ENCODE data around the gene FAM149A. TPM values are rescaled to one million over a fixed set of nuclear protein-coding genes. Genes with fewer than 3 reads are reported as not detected.
A peak's percentile ranks its signal among the peaks of the same experiment; 100 is the strongest.

The FAM149A gene
- total and polyA plus RNA-seq, 10 of the 15 experiments (the other 5 are each of a cell fraction or from before 2014, with no cell fraction given) = 0.38 to 1.9 (median 0.99) TPM

GRCh38 chr4:186191200-186192065, 86.9 kb downstream of the FAM149A start, which contains the start of gene CYP4V2 (continued):
- 0 out of 2 replicates have a peak, but pooled peaks have one; percentile 34 for TF ChIP-seq TCF3 (IDR thresholded peaks at IDR 0.05; ENCODE audit: borderline replicate concordance, insufficient read depth, low read depth, low read length)
- peak; percentile 76; the same call in 1 of the 2 replicates for TF ChIP-seq TAF1 (IDR thresholded peaks at IDR 0.05; ENCODE audit: borderline replicate concordance, low read depth, low read length)
- no peak for TF ChIP-seq E2F8 (IDR thresholded peaks at IDR 0.05; ENCODE audit: low read depth, partially characterized antibody)
- TF ChIP-seq TBL1XR1 (IDR thresholded peaks at IDR 0.05; ENCODE audit: low read depth, low read length) = 0 out of 2 replicates have a peak, but pooled peaks have one; percentile 31
- TF ChIP-seq NRF1 (conservative IDR thresholded peaks at IDR 0.05; ENCODE audit: low read depth, low read length) = 0 out of 2 replicates have a peak, but pooled peaks have one; percentile 0
- 0 out of 2 replicates have a peak, but pooled peaks have one; percentile 19 for TF ChIP-seq TCF12 (IDR thresholded peaks at IDR 0.05; ENCODE audit: low read depth, low read length)
- TF ChIP-seq, protein P1, sequence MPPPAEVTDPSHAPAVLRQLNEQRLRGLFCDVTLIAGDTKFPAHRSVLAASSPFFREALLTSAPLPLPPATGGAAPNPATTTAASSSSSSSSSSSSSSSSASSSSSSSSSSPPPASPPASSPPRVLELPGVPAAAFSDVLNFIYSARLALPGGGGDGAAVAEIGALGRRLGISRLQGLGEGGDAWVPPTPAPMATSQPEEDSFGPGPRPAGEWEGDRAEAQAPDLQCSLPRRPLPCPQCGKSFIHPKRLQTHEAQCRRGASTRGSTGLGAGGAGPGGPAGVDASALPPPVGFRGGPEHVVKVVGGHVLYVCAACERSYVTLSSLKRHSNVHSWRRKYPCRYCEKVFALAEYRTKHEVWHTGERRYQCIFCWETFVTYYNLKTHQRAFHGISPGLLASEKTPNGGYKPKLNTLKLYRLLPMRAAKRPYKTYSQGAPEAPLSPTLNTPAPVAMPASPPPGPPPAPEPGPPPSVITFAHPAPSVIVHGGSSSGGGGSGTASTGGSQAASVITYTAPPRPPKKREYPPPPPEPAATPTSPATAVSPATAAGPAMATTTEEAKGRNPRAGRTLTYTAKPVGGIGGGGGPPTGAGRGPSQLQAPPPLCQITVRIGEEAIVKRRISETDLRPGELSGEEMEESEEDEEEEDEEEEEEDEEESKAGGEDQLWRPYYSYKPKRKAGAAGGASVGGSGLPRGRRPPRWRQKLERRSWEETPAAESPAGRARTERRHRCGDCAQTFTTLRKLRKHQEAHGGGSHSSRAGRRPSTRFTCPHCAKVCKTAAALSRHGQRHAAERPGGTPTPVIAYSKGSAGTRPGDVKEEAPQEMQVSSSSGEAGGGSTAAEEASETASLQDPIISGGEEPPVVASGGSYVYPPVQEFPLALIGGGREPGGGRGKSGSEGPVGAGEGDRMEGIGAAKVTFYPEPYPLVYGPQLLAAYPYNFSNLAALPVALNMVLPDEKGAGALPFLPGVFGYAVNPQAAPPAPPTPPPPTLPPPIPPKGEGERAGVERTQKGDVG (CRISPR knock-in tag; IDR thresholded peaks at IDR 0.05) = no peak
- no peak for TF ChIP-seq SMC3 (IDR thresholded peaks at IDR 0.05; ENCODE audit: borderline replicate concordance, low read length)
- peak; percentile 21; the same call in 1 of the 2 replicates for TF ChIP-seq CBFB (IDR thresholded peaks at IDR 0.05; ENCODE audit: low read depth)
- TF ChIP-seq RCOR1 (conservative IDR thresholded peaks at IDR 0.05; ENCODE audit: low read depth, low read length) = no peak
- TF ChIP-seq ZSCAN29 (IDR thresholded peaks at IDR 0.05) = peak; percentile 30; the same call in 1 of the 2 replicates
- TF ChIP-seq, protein P2, sequence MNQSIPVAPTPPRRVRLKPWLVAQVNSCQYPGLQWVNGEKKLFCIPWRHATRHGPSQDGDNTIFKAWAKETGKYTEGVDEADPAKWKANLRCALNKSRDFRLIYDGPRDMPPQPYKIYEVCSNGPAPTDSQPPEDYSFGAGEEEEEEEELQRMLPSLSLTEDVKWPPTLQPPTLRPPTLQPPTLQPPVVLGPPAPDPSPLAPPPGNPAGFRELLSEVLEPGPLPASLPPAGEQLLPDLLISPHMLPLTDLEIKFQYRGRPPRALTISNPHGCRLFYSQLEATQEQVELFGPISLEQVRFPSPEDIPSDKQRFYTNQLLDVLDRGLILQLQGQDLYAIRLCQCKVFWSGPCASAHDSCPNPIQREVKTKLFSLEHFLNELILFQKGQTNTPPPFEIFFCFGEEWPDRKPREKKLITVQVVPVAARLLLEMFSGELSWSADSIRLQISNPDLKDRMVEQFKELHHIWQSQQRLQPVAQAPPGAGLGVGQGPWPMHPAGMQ (IDR thresholded peaks at IDR 0.05; ENCODE audit: borderline replicate concordance) = no peak
- no peak for TF ChIP-seq ZNF274 (IDR thresholded peaks at IDR 0.05; ENCODE audit: insufficient read depth, insufficient read length)
- TF ChIP-seq, protein P3, sequence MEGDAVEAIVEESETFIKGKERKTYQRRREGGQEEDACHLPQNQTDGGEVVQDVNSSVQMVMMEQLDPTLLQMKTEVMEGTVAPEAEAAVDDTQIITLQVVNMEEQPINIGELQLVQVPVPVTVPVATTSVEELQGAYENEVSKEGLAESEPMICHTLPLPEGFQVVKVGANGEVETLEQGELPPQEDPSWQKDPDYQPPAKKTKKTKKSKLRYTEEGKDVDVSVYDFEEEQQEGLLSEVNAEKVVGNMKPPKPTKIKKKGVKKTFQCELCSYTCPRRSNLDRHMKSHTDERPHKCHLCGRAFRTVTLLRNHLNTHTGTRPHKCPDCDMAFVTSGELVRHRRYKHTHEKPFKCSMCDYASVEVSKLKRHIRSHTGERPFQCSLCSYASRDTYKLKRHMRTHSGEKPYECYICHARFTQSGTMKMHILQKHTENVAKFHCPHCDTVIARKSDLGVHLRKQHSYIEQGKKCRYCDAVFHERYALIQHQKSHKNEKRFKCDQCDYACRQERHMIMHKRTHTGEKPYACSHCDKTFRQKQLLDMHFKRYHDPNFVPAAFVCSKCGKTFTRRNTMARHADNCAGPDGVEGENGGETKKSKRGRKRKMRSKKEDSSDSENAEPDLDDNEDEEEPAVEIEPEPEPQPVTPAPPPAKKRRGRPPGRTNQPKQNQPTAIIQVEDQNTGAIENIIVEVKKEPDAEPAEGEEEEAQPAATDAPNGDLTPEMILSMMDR (IDR thresholded peaks at IDR 0.05 in 2 of 3, conservative IDR thresholded peaks at IDR 0.05 in 1 of 3; ENCODE audit: control insufficient read depth in 2 of 3, extremely low read depth in 1 of 3, insufficient read depth in 1 of 3, low read depth in 3 of 3, low read length in 3 of 3) = peak; percentile 43 to 55 (median 44); a peak in 5 of 6 replicates
- TF ChIP-seq, protein P4, sequence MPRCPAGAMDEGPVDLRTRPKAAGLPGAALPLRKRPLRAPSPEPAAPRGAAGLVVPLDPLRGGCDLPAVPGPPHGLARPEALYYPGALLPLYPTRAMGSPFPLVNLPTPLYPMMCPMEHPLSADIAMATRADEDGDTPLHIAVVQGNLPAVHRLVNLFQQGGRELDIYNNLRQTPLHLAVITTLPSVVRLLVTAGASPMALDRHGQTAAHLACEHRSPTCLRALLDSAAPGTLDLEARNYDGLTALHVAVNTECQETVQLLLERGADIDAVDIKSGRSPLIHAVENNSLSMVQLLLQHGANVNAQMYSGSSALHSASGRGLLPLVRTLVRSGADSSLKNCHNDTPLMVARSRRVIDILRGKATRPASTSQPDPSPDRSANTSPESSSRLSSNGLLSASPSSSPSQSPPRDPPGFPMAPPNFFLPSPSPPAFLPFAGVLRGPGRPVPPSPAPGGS (IDR thresholded peaks at IDR 0.05; ENCODE audit: borderline replicate concordance, insufficient read depth, low read depth, low read length, poor library complexity, severe bottlenecking) = no peak
- TF ChIP-seq SMARCA5 (IDR thresholded peaks at IDR 0.05) = peak; percentile 98
- TF ChIP-seq FOS (IDR thresholded peaks at IDR 0.05; ENCODE audit: borderline replicate concordance, extremely low read depth, insufficient read length) = no peak

Measured in GM12878 (cell line).